ENCODE measurements around the gene SOHLH1.

- TF ChIP-seq CTCF (IDR thresholded peaks at IDR 0.05) (no peak), POLR2AphosphoS5 (IDR thresholded peaks at IDR 0.05) (no peak), POLR2A (IDR thresholded peaks at IDR 0.05) (no peak)
These were observed 40.0 kb downstream of the SOHLH1 start for GRCh38 chr9:135659252-135659651.
